IgD-negative memory B cell (primary cell): ENCODE measurements around the gene IKZF3. TPM values are rescaled to one million over a fixed set of nuclear protein-coding genes. Genes with fewer than 3 reads are reported as not detected.
A peak's percentile ranks its signal among the peaks of the same experiment; 100 is the strongest.
"Not testable (repeated sequence)": the region's sequence is repeated elsewhere in the genome, so short reads cannot be mapped to it uniquely, and the experiment has no call there.

Experiments used
- H3K27ac Mint-ChIP-seq, 3 donors: one replicate each; pipeline ENCODE4 v1.8.0; 2020 to 2022; ENCODE audit warnings: mild to moderate bottlenecking in 3 of 3, mixed read lengths in 3 of 3, moderate library complexity in 1 of 3
- H3K27me3 Mint-ChIP-seq: one replicate; pipeline ENCODE4 v1.8.0; 2021; ENCODE audit warnings: mixed read lengths
- H3K36me3 Mint-ChIP-seq: one replicate; pipeline ENCODE4 v1.8.0; 2020; ENCODE audit warnings: mild to moderate bottlenecking, mixed read lengths
- H3K4me1 Mint-ChIP-seq, 3 donors: one replicate each; pipeline ENCODE4 v1.8.0; 2020 to 2022; ENCODE audit warnings: mixed read lengths in 3 of 3, mild to moderate bottlenecking in 1 of 3
- H3K4me3 Mint-ChIP-seq, 4 donors: one replicate each; pipeline ENCODE4 v1.8.0; 2020 to 2022; ENCODE audit warnings: mild to moderate bottlenecking in 4 of 4, mixed read lengths in 4 of 4, moderate library complexity in 3 of 4
- H3K9me3 Mint-ChIP-seq, 3 donors: one replicate each; pipeline ENCODE4 v1.8.0; 2020 to 2021; ENCODE audit warnings: mixed read lengths in 3 of 3, mild to moderate bottlenecking in 1 of 3
- polyA plus RNA-seq: library from polyadenylated mRNA; unstranded; fragments of 300-500 nt; fragmentation: Illumina TruSeq; gene quantifications from one replicate; pipeline ENCODE4 v1.2.3, GENCODE V29; 2021

Gene IKZF3
- polyA plus RNA-seq, 1 donor from 2014 or later = 103 TPM

DNA sequence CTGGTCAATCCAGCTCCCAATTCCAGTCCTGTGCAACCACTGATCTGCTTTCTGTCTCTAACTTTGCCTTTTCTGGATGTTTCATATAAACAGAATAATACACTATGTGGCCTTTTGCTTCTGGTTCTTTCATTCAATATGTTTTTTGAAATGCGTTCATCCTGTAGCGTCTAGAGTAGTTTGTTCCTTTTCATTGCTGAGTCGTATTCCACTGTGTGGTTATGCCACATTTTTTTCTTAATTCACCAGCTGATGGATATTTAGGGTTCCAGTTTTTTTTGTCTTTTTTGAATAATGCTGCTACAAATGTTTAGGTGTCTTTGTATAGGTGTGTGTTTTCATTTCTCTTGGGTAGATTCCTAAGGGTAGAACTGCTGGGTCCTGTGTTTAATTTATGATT, 131.5 kb downstream of the IKZF3 start:
- Mint-ChIP-seq H3K27ac (peak overlapping the region; percentile 10 to 24 (median 19)), H3K4me3 (peak overlapping the region in 3 of 4 donors; percentile 1 to 68 (median 55)), H3K36me3 (peaks cover 5% of the 10 kb centered on the region), H3K4me1 (peaks cover 5 to 13% (median 12%) of the 10 kb centered on the region in 3 donors), H3K27me3 (no peaks in the 10 kb centered on the region), H3K9me3 (no peaks in the 10 kb centered on the region)

DNA sequence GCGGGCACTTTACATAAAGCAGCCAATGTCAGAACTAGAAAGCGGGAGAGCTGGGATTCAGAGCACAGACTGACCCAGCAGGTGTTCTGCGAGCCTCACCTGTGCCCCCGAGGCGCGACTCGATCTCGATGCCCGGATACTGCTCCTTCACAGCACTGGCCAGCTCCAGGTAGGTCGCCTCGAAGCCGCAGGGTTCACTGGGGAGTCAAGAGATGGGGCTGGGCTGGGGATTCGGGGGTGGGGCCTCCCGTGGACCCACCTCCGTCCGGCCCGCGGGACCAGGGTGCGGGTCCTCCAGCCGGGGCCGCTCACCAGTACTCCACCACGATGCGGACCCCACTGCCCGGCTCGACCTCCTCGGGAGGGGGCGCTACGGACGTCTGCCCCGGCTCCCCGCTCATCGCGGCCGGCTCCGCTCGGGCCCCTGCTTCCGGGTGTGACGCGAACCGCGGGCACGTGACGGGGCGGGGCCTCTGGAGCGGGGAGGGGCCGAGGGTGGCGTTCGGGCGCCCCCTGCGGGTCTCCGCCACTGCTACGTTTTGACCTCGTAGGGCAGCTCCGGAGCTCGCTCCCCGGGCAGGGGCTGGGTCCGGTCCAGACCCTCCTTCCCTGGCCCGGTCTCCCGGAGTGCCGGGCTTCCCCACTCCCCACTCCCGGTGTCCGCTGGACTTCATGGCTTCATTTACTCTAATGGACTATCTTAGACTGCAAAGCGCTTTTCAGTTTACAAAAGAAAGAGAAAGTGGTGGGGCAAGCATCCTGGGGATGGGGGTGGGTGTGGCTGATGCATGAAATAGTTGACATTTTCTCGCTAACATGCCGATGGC, 133.8 kb downstream of the IKZF3 start, which contains the start of gene MIEN1:
TSS of gene MIEN1 (minus strand) at position 438 of the 827 bp plus-strand sequence. CDS start at position 401, 37 bp downstream.
- Mint-ChIP-seq H3K36me3 (peaks cover 10% of the 10 kb centered on the region), H3K9me3 (no peaks in the 10 kb centered on the region), H3K27ac (peak within 1 kb of the TSS; percentile 88 to 91 (median 89)), H3K4me3 (peak within 1 kb of the TSS; percentile 85 to 95 (median 93)), H3K27me3 (no peaks in the 10 kb centered on the region), H3K4me1 (peaks cover 7 to 10% (median 8%) of the 10 kb centered on the region in 3 donors)

DNA sequence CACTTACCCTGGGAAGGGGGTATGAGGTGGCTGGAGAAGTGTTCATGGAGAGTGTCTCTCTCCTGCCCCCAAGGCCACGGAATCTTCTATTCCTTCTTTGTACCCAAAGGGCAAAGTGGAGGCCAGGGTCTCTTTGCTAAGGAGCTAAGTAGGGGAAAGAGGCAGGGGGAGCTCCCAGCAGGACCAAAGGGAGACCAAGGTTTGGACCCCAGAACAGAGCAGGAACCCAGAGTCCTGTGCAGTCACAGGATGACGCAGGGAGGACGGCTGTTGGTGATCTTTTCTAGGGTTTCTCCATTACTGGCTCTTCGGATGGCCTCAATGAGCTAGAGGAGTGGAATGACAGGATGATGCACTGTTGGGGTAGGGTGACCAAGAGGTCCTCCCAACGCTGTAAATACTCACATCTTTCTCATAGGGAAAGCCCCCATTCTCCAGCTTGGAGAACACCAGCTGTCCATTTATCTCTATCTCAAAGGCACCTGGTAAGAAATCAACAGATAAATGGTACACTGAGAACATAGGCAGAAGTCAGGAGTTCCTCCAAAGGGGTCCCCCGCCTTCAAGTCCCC, 134.7 kb downstream of the IKZF3 start:
- no peaks in the 10 kb centered on the region for H3K9me3 Mint-ChIP-seq
- peaks cover 7 to 10% (median 8%) of the 10 kb centered on the region in 3 donors for H3K4me1 Mint-ChIP-seq
- peak overlapping the region; percentile 85 to 95 (median 93) for H3K4me3 Mint-ChIP-seq
- H3K27me3 Mint-ChIP-seq = no peaks in the 10 kb centered on the region
- peaks cover 10% of the 10 kb centered on the region for H3K36me3 Mint-ChIP-seq
- H3K27ac Mint-ChIP-seq = peak overlapping the region; percentile 86 to 89 (median 88)

DNA sequence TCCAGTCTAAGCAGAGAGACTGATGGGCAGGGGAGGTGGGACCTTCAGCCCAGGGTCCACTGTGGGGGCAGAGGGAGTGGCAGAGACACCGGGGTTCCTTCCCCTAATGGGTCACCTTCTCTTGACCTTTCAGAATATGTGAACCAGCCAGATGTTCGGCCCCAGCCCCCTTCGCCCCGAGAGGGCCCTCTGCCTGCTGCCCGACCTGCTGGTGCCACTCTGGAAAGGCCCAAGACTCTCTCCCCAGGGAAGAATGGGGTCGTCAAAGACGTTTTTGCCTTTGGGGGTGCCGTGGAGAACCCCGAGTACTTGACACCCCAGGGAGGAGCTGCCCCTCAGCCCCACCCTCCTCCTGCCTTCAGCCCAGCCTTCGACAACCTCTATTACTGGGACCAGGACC, 136.6 kb downstream of the IKZF3 start:
- Mint-ChIP-seq H3K9me3 (no peaks in the 10 kb centered on the region), H3K27ac (no peak overlapping the region), H3K4me3 (no peak overlapping the region), H3K4me1 (peaks cover 7 to 10% (median 9%) of the 10 kb centered on the region in 3 donors), H3K27me3 (no peaks in the 10 kb centered on the region), H3K36me3 (peaks cover 12% of the 10 kb centered on the region)

DNA sequence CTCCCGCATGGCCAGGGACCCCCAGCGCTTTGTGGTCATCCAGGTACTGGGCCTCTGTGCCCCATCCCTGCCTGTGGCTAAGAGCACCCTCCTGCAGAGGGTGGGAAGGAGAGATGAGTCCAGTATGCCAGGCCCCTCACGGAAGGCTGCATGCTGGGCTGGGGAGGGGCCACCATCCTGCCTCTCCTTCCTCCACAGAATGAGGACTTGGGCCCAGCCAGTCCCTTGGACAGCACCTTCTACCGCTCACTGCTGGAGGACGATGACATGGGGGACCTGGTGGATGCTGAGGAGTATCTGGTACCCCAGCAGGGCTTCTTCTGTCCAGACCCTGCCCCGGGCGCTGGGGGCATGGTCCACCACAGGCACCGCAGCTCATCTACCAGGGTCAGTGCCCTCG, 137.5 kb downstream of the IKZF3 start:
- peaks cover 7 to 10% (median 9%) of the 10 kb centered on the region in 3 donors for H3K4me1 Mint-ChIP-seq
- H3K4me3 Mint-ChIP-seq = no peak overlapping the region
- H3K9me3 Mint-ChIP-seq = no peaks in the 10 kb centered on the region
- H3K27me3 Mint-ChIP-seq = no peaks in the 10 kb centered on the region
- peaks cover 12% of the 10 kb centered on the region for H3K36me3 Mint-ChIP-seq
- no peak overlapping the region for H3K27ac Mint-ChIP-seq

DNA sequence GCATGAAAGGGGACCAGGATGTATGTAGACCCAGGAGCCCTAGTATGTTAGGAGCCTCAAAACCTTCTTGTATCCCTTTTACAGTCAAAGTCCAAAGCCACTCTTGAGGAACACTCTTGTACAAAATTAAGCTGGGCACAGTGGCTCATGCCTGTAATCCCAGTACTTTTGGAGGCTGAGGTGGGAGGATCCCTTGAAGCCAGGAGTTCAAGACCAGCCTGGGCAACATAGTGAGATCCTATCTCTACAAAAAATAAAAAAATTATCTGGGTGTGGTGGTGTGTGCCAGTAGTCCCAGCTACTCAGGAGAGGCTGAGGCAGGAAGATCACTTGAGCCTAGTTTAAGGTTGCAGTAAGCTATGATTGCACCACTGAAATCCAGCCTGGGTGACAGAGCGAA, 138.2 kb downstream of the IKZF3 start:
- not testable (repeated sequence) for H3K9me3 Mint-ChIP-seq, H3K4me1 Mint-ChIP-seq, H3K27me3 Mint-ChIP-seq
- Mint-ChIP-seq H3K27ac (peak overlapping the region in 1 of 3 donors; percentile 45), H3K4me3 (peak overlapping the region in 1 of 4 donors; percentile 43), H3K36me3 (peaks cover 12% of the 10 kb centered on the region)

DNA sequence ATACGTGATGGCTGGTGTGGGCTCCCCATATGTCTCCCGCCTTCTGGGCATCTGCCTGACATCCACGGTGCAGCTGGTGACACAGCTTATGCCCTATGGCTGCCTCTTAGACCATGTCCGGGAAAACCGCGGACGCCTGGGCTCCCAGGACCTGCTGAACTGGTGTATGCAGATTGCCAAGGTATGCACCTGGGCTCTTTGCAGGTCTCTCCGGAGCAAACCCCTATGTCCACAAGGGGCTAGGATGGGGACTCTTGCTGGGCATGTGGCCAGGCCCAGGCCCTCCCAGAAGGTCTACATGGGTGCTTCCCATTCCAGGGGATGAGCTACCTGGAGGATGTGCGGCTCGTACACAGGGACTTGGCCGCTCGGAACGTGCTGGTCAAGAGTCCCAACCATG, 139.4 kb downstream of the IKZF3 start:
- Mint-ChIP-seq H3K4me3 (no peak overlapping the region), H3K9me3 (no peaks in the 10 kb centered on the region), H3K27ac (no peak overlapping the region), H3K27me3 (no peaks in the 10 kb centered on the region), H3K36me3 (peaks cover 15% of the 10 kb centered on the region), H3K4me1 (peaks cover 5 to 9% (median 7%) of the 10 kb centered on the region in 3 donors)

DNA sequence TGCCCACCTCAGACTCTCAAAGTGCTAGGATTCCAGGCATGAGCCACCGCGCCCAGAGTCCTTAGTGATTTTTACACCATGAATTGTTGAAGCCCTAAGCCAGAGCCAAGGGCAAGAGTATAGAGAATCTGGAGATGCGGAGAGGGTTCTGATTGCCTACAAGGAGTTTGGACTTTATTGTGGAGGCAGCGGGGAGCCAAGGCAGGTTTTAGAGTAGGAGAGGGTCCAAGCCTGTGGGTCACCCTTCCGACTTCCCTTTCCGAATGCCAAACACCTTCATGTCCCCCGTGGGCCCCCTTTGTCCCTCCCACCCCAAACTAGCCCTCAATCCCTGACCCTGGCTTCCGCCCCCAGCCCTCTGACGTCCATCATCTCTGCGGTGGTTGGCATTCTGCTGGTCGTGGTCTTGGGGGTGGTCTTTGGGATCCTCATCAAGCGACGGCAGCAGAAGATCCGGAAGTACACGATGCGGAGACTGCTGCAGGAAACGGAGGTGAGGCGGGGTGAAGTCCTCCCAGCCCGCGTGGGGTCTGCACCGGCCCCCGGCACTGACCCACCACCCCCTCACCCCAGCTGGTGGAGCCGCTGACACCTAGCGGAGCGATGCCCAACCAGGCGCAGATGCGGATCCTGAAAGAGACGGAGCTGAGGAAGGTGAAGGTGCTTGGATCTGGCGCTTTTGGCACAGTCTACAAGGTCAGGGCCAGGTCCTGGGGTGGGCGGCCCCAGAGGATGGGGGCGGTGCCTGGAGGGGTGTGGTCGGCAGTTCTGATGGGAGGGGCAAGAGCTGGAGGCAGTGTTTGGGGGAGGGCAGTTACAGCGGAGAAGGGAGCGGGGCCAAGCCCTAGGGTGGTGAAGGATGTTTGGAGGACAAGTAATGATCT, 140.9 kb downstream of the IKZF3 start:
- no peaks in the 10 kb centered on the region for H3K27me3 Mint-ChIP-seq
- H3K9me3 Mint-ChIP-seq = no peaks in the 10 kb centered on the region
- peaks cover 0 to 4% (median 3%) of the 10 kb centered on the region in 3 donors for H3K4me1 Mint-ChIP-seq
- H3K36me3 Mint-ChIP-seq = peaks cover 12% of the 10 kb centered on the region
- H3K4me3 Mint-ChIP-seq = peak overlapping the region in 1 of 4 donors; percentile 15
- peak overlapping the region in 1 of 3 donors; percentile 16 for H3K27ac Mint-ChIP-seq

DNA sequence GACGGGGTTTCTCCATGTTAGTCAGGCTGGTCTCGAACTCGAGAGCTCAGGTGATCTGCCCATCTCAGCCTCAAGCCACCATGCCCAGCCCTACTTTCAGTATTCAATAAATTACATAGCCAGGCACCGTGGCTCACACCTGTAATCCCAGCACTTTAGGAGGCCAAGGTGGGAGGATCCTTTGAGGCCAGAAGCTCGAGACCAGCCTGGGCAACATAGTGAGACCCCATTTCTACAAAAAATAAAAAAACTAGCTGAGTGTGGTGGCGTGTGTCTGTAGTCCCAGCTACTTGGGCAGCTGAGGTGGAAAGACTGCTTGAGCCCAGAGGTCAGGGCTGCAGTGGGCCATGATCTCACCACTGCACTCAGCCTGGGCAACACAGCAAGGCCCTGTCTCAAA, 142.0 kb downstream of the IKZF3 start:
- peaks cover 10% of the 10 kb centered on the region for H3K36me3 Mint-ChIP-seq
- no peaks in the 10 kb centered on the region for H3K9me3 Mint-ChIP-seq
- H3K27me3 Mint-ChIP-seq = no peaks in the 10 kb centered on the region
- no peak overlapping the region for H3K27ac Mint-ChIP-seq
- H3K4me3 Mint-ChIP-seq = no peak overlapping the region
- H3K4me1 Mint-ChIP-seq = peaks cover 0 to 4% (median 2%) of the 10 kb centered on the region in 3 donors

DNA sequence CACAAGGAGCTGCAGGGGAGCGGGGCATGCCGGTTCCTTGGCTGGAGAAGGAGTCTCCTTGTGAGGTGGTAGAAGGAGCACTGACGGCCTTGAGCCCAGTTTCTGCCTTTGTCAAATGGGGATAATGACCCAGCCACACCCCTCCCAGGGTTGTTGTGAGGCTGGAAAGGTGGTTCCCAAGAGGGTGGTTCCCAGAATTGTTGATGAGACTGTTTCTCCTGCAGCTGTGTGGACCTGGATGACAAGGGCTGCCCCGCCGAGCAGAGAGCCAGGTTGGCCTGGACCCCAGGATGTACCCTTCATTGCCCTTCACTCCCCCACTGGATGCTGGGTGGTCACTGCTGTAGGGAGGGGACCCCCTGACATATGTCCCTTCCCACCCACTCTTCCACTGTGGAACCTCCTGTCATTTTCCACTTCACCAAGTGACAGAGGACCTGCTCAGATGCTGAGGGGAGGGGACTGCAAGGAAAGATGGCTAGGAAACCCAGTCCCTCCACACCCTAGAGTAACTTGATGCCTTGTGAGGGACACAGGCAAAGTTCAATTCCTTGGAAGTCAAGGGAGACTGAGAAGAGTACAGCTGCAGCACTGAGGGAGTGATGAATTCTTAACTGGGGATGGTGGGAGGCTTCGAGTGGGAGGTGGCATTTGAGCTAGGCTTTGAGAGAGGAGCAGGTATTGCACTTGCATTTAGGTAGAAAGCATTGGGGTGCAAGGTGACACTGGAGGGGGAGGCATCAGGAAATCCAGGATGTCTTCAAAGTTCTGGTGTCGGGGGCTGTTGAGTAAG, 144.4 kb downstream of the IKZF3 start:
- no peak overlapping the region for H3K27ac Mint-ChIP-seq
- H3K9me3 Mint-ChIP-seq = no peaks in the 10 kb centered on the region
- peaks cover 6% of the 10 kb centered on the region for H3K36me3 Mint-ChIP-seq
- H3K4me1 Mint-ChIP-seq = peaks cover 0 to 1% (median 0%) of the 10 kb centered on the region in 3 donors
- no peaks in the 10 kb centered on the region for H3K27me3 Mint-ChIP-seq
- H3K4me3 Mint-ChIP-seq = no peak overlapping the region

DNA sequence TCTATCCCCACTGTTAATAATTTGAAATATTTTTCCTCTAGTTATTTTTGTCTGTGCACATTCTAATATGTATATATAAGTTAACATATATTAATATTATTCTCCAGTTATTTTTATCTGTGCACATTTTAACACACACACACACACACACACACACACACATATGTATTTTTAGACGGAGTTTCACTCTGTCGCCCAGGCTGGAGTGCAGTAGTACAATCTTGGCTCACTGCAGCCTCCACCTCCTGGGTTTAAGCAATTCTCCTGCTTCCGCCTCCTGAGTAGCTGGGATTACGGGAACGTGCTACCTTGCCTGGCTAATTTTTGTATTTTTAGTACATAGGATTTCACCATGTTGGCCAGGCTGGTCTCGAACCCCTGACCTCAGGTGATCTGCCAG, 146.5 kb downstream of the IKZF3 start:
- no peak overlapping the region for H3K4me3 Mint-ChIP-seq
- H3K27ac Mint-ChIP-seq = no peak overlapping the region
- H3K36me3 Mint-ChIP-seq = peaks cover 5% of the 10 kb centered on the region
- H3K9me3 Mint-ChIP-seq = no peaks in the 10 kb centered on the region
- H3K27me3 Mint-ChIP-seq = no peaks in the 10 kb centered on the region
- H3K4me1 Mint-ChIP-seq = no peaks in the 10 kb centered on the region

DNA sequence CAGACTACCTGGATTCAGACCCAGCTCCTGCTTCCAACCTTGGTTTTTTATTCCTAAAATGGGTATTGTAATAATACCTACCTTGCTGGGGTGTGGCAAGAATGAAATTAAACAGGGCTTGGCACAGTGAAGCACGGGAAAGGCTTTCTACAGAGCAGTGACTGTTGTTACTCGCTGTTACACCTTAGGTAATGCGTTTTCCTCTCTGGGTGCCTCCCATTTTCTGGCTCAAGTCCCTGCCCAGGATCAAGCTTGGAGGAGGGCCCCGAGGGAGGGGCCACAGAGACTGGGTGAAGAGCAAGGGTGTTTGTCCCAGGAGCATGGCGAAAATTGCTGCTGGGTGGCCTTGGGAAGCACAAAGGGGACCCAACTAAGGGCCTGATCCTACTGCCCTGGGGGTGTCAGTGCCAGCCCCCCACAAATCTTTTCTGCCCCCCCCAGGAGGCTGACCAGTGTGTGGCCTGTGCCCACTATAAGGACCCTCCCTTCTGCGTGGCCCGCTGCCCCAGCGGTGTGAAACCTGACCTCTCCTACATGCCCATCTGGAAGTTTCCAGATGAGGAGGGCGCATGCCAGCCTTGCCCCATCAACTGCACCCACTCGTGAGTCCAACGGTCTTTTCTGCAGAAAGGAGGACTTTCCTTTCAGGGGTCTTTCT, 147.1 kb downstream of the IKZF3 start:
- peaks cover 10% of the 10 kb centered on the region for H3K36me3 Mint-ChIP-seq

DNA sequence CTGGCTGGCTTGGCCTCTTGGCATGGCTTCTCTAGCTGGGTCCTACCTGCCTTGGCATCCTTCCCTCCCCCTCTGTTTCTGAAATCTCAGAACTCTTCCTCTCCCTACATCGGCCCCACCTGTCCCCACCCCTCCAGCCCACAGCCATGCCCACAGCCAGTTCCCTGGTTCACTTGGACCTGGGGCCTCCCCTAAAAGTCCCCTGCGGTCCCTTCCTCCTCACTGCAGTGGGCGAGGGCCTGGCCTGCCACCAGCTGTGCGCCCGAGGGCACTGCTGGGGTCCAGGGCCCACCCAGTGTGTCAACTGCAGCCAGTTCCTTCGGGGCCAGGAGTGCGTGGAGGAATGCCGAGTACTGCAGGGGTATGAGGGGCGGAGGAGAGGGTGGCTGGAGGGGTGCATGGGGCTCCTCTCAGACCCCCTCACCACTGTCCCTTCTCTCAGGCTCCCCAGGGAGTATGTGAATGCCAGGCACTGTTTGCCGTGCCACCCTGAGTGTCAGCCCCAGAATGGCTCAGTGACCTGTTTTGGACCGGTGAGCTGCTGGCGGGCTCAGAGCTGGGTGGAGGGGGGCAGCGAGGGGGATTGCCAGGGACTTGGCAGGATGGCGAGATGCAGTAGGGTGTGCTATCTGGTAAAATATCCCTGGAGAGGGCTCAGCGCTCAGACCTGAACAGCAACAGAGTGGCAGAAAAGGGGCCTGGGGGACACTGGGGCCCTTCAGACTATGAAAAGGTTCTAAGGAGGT, 147.9 kb downstream of the IKZF3 start:
- Mint-ChIP-seq H3K4me1 (no peaks in the 10 kb centered on the region), H3K27me3 (no peaks in the 10 kb centered on the region), H3K4me3 (no peak overlapping the region), H3K36me3 (peaks cover 10% of the 10 kb centered on the region), H3K27ac (peak overlapping the region in 1 of 3 donors; percentile 62), H3K9me3 (no peaks in the 10 kb centered on the region)

More for the DNA sequence above, 147.1 kb downstream of the IKZF3 start:
- Mint-ChIP-seq H3K27ac (peak overlapping the region in 2 of 3 donors; percentile 53 to 62), H3K4me1 (no peaks in the 10 kb centered on the region), H3K9me3 (no peaks in the 10 kb centered on the region), H3K27me3 (no peaks in the 10 kb centered on the region), H3K4me3 (no peak overlapping the region)
